ENCODE measurements around the gene CSHL1.

CSHL1 gene

DNA sequence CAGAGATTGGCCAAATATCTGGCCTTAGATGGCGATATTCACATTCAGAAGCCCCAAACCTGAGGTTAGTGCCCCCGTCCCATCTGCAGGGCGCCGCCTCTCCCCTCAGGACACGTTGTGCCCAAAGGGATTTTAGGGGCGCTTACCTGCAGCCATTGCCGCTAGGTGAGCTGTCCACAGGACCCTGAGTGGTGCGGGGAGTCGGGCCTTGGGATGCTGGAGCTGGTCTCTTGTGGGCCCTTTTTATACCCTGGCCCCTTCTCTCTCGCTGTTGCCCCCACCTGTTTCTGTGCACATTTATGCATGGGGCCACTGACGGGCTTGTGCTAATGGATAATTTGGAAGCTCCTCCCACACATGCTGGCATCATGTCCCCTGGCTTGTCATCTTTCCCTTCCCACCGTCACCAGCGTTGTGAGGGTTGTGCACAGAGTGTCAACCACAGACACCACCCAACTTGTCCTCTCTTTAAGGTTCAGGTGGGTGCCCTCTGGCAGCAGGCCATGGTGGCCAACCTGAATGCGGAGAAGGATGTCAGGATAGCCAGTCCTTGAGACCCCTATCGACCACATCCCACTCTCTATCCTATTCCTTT is at the start of gene CSHL1:
TSS of gene CSHL1 (minus strand) at position 218 of the 595 bp plus-strand sequence. CDS start at position 156, 62 bp downstream.
- DNase-seq: no peak

DNA sequence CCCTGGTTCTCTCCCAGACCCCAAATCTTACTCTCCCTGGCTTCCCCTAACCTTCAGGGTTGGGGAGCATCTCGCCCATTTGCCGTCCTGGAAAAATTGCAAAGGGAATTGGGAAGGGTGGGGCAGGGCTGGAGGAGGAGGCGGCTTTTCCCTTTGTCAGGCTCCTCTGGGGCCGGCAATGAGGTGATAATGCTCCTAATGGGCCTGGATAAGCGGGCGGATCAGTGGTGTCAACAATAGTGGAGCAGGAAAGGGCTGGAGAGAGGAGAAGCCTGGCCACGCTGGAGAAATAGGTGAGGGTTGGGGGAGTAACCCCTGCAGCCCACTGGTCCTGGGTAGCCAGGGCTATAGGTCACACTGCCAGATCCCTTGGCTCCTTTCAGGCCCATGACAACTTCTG is 49.4 kb upstream of the CSHL1 start:
- DNase-seq: no peak

DNA sequence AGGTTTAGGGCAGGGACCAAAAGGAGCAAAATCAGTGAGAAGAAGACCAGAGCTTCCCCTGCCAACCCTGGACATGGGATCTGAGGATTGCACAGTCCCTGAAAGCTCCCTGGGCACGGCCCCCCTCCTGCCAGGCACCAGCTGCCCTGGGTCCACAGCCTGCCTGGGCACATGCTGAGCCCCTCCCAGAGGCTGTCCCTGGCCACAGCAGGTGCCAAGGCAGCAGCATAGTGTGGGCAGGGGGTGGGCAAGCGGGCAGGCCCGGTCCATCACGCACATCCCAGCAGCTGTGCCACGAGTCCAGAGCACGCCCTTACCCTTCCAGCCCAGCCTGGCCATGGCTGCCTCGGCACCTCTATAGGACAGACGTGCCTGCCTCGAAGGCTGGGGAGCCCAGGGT is 48.9 kb upstream of the CSHL1 start:
- no peak for DNase-seq

DNA sequence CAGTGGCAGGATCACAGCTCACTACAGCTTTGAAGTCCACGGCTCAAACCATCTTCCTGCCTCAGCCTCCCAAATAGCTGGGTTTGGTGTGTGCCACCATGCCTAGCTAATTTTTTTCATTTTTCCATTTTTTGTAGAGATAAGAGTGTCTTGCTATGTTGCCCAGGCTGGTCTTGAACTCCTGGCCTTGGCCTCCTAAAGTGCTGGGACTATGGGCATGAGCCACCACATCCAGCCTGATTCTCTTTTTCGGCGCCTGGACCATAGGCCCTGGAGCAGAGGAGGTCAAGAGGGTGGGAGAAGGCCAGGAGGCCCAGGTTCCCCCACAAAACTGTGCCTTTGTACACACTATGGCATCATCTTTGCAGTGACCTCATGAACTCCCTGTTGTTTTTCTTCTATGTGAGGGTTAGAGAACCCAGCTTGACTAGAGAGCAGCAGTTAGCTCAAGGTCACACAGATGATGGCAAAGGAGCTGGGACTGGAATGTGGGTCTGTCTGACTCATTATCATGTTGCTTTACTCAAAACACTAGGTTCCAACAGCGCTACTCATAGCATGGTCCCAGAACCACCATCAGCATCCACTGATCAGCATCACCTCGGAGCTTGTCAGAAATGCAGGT is 45.4 kb upstream of the CSHL1 start:
- DNase-seq: no peak

DNA sequence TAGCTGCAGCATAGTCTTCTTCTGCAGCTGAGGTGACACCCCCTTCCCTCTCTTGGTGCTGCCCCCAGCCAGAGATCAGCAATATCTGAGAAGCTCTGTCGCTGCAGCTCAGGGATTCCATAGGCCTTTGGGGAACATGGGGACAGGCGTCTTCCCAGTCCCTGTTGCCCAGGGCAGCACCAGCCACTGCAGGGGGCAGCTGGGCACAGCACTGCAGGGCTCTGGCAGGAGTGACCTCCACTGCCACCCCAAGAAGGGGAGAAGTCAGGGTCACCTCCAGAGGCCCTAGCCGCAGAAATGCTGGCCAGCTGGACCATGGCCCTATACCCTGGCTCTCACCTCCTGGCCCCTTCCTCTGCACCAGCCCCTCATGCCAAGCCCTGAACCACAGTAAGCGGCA is 44.7 kb upstream of the CSHL1 start:
- no peak for DNase-seq

DNA sequence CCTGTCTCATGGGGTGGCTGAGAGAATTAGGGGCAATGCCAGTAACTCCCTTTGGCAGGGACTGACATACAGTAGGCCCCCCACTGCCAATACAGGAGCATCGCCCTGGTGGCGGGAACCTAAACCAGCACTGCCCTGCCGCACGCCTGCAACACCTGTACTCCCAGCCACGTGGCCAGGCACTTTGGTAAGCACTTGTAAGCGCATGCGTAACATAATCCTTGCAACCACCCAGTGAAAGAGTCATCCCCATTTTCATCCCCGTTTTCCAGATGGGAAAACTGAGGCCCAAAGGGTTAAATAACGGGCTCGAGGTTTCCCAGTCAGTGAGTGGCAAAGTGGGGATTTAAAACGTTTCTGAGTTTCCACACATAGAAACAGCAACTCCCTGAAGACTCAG is 44.2 kb upstream of the CSHL1 start:
- no peak for DNase-seq

DNA sequence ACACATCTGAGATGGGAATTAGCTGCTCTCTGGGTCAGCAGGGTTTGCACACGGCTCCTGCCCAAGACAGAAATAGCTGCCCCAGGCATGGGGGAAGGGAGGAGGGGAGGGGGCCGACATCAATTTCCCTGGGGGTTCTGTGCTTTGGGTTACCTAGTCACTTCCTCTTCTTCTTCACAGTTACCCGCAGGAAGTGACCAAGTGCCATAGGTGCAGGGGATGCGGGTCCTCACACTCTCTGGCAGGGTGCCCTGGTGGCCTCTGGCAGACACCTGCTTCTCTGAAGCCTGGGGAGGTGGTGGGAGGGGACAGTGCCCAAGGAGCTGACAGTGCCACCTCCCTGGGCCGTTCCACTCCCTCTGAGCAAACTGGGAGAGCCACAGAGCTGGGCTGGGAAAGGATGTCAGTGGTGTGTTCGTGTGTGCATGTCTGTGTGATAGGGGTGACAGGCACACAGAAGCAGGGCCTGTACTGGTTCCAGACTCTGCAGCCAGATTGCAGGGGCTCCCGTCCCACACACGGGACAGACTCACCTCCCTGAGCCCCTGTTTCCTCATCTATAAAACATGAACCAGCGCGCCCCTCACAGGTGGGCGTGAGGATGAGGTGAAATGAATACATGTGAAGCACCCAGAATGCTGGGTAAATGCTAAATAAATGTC is 43.5 kb upstream of the CSHL1 start:
- no peak for DNase-seq

DNA sequence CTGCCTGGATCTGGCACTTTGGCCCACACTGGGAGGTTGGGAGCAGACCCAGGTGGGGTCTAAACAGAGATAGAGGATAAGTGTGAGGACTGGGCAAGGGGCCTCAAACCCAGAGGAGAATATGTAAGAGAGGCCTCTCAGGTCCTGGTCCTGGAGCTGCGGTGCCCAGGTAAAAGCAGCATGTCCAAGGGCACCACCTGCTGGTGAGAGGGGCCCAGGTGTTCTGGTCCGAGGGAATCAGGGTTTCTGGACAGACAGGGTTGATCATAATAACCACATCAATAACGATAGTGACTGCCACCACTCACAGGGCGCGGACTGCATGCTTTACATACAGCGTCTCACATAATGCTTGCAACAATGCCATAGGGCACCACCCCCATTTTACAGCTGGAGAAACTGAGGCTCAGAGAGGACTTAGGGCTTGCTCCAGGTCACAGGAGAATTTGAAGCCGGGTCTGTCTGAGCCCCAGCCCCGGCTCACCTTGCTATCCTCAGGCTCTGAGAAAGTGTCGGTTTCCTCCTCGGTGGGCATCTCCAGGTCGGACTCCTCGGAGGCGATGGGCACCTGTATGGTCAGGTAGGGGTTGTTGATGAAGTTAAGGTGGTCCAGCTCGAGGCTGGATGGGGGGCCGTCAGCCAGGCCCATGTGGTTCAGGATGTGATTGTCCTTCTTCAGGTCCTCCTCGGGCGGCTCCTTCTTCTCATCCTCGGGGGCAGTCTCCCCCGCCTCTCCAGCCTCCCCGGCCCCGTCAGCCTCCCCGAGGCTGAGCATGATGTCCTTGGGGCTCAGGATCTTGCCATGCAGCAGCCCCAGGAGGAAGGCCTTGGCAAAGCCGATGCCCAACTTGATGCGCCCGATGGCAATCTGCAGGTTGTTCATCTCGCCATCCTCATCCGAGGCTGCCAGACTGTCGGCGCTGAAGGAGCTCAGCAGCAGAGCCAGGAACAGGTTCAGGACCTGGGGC is 40.2 kb upstream of the CSHL1 start:
- no peak for DNase-seq

DNA sequence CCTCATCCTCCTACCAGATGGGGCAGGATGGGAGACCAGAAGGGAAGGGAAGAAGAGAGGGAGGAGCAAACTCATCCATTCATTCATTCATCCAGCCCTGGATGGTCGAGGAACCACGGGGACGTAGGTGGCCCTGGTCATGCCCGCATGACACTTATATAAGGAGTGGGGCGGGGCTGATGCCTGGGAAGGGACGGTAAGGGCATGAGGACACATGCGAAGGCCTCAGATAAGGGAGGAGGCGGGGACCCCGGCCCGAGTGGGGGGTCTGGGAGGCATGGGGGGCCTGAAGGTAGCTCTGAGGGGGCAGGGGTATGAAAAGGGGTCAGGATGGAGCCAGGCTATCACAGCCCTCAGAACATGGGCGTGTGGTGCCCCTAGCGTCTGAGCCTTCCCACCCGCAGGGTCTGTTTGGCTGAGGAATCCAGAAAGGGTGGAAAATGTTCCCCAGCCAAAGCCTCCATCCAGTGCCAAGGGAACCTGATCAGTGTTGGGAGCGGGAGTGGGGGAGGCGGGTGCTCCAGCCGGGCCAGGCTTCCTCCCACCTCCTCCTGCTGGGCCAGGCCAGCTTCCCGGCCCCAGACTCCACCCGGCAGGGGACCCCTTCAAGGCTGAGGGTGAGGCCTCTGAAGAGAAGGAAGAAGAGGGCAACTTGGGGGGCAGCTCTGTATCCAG is 38.7 kb upstream of the CSHL1 start:
- DNase-seq: no peak

DNA sequence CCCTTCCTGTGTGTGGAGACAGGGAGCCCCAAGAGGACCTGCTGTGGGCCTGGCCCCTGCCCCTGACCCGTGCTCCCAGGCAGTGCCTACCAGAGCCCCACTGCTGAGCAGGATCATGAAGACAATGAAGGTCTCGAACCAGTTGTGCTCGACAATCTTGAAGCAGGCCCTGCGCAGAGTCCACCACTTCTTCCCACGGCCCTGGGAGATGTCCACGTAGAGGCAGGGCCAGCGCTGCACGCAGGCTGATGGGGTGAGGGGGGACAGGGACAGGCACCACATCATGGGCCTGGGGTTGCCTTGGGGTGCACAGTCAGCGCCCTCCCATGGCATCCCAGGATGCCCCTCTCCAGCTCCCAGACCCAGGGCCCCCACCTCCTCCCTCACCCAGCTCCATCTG is 37.5 kb upstream of the CSHL1 start:
- DNase-seq: no peak

DNA sequence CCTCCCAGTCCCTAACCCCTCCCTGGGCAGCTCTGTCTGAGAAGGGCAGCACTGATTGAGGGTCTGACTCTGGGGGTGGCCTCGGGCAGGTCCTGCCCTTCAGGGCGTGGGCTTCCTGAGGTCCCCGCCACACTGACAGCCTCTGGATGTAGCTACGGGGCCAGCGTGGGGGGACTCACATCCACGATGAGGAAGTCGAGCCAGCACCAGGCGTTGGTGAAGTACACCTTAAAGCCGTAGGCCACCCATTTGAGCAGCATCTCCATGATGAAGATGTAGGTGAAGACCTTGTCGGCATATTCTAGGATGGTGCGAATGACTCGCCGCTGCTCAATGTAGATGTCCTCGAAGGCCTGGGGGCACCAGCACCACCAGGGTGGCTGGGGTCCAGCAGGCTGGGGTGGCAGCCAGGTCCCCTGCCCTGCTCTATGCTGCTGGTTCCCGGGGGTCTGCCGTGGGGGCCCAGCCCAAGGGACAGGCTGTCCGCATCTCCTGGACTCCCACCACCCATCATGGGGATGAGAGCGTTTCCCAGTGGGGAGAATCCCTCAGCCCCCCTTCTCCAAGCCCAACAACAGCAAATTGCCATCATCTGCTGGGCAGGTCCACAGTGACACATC is 36.8 kb upstream of the CSHL1 start:
- DNase-seq: no peak

DNA sequence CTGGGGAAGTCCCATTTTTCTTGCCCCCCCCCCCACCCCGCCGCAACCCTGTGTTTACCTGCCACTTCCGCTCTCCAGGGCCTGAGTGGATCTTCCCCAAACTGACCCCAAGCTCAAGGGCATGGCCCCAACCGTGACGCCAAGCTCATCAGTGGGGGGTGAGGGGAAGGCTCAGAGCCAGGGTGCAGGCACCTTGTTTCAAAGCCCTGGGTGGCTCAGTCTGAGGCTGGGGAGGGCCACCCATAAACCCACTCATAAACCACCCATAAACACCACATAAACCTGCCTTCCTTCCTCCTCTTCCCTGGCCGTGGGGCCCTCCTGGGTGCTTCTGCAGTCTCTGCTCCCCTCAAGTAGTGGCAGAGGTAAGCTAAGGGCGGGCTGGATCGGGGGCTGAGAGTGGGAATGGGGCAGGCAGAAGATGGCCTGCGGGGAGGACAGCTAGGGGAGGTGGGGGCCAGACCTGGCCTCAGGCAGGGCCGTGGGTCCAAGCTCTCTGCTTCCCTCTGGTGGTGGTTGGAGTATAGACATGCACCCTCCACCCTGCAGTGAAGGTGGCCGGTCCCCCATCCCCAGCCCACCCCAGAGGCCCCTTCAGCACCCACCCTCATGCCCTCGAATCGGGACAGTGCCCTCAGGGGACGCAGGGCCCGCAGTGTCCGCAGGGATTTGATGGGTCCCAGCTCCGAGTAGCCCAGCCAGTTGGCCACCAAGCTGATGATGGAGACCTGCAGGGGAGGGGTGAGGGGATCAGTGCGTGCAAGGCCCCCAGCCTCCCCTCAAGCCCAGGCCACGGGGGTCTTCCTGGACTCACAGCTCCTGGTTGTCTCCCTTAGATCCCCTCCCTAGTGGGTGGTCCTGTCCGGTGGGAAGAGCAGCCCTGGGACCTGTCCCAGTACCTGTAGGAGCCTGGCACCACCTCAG is 35.6 kb upstream of the CSHL1 start:
- peak; percentile 51 for DNase-seq

DNA sequence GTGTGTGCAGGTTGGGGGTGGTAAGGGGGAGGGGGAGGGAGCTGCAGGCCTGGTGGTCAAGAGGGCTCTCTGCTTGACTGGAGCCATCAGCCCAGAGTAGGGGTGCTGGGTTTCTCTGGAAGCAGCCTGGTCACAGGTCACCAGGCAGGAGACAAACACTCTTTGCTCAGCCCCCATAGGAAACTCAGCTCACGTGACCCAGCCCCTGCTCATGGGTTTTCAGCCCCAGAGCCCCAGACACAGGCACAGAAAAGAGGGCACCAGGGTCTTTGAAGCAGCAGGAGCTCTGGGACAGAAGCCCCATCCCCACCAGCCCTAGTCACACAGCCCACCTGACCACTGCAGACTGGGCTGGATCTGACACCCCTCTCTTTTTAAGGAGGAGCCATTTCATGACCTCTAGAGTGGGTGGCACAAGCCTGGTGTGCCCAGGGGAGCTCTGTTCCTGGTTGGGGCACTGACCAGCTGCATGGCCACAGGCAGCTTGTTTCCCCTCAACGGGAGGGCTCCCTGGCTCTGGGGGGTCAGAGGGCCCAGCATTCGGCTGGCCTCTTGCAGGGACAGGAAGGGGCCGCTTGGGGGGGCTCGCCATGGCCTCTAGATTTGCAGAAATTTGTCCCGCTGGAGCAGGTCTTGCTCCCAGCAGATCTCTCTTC is 34.9 kb upstream of the CSHL1 start:
- DNase-seq: no peak

DNA sequence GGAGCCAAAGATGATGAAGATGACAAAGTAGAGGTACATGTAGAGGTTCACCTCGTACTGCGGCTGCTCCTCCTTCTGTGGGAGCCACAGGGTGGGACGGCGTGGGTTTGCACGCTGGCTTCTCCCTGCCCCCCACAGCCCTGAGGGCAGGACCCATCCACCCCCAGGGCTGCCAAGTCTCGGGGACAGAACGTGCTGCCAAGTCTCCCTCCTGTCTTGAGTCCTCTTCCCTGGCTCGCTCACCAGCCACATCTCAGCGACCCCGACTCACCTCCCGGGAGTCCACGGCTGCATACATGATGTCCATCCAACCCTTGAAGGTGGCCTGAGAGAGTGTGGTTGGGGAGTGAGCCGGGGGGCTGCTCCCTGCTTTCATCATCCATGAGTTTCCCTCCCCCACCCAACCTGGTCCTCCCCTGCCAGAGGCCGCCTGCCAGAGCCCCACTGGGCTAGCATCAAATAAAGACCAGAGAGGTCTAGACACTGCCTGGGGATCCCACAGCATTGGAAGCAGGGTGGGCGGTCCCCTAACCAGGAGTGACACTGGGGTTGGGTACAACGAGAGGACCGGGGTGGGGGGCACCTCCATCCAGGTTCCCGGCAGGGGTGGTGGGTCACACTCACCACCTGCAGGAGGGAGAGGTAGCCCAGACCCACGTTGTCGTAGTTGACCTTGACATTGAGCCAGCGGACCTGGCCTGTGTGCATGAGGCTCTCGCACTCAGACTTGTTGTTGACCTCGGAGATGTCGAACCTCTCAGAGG is 33.9 kb upstream of the CSHL1 start:
- DNase-seq: no peak

DNA sequence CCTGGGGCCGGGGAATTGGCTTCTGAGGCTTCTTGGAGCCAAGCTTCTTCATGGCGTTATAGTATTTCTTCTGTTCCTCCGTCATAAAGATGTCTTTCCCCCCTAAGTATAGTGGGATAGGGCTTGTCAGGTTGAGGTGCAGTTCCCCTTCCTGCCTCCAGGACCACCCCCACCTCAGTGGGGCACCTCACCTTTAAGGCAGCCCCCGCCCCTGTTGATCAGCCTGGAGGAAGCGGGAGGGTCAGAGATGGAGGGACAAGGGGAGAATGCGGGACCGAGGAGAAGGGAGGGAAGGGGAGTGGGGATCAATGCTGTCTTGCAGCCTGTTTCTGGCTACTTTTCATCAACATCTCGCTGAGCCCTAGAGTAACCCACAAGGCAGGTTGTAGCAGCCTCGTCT is 32.7 kb upstream of the CSHL1 start:
- no peak for DNase-seq

DNA sequence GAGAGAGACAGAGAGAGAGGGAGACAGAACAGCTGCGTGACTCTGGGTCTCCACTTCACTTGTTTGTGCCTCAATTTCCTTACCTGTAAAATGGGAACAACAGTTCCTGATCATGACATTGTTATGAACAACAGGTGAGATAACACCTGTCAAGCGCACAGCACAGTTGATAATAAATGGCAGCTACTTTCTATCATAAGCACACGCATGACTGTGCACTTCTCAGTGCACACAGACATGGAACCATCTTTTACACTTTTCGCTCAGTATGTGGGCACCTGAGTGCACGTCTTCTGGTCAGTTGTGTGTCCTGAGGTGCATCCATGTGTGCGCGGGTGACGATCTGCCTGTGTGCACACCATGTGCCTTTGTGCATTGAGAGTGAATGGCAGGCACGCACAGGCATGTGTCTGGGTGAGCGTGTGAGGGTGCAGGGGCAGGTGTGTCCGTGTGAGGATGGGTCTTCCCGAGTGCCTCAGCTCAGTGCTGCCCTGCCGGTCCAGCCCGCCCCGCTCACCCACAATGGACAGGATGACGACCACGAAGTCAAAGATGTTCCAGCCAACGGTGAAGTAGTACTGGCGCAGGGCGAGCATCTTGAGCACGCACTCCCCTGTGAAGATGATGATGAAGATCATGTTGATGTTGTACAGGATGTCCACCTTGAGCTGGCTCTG is 31.4 kb upstream of the CSHL1 start:
- no peak for DNase-seq

DNA sequence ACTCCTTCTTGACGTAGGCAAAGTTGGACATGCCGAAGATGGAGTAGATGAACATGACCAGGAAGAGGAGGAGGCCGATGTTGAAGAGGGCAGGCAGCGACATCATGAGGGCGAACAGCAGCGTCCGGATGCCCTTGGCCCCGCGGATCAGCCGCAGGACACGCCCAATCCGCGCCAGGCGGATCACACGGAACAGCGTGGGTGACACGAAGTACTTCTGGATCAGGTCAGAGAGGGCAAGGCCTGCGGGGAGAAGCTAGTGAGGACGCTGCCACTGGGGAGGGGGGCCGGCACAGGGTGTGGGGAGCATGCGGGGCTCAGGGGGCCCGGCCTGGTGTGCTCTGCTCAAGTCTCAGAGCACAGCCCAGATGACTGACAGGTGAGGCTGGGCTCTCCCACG is 30.7 kb upstream of the CSHL1 start:
- no peak for DNase-seq

DNA sequence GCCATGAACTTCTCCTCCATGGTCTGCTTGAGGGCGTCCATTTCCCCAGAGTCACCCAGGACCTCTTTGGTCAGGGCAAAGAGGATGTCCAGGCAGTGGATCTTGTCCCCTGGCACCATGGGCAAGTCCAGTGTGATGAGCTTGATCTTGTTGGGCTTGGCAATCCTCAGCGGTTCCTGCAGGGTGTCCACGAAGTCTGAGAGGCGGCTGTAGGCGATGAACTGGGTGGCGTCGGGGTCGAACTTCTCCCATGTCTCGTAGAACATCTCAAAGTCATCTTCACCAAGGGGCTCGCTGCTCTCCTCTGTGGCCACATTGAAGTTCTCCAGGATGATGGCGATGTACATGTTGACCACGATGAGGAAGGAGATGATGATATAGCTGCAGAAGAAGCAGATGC is 30.1 kb upstream of the CSHL1 start:
- DNase-seq: no peak

DNA sequence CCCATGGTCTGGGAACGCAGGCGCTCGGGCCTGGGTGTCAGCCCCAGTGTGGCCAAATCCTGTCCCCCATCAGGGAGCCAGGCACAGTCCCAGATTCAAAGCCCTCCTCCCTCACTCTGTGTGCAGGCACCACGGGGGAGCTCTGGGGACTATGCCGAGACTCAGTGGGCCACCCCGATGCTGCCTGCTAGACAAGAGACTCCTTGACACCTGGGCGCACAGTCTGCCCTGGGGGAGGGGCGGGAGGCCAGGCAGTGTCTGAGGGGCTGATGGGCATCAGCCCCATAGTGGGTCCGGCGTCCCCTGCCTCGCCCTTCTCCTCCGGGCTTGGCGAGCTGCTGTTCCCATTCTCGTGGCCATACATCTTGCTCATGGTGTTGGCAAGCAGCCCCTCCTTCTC is 29.5 kb upstream of the CSHL1 start:
- DNase-seq: no peak
